ENCODE data around the gene PRR4.

Gene PRR4, protein sequence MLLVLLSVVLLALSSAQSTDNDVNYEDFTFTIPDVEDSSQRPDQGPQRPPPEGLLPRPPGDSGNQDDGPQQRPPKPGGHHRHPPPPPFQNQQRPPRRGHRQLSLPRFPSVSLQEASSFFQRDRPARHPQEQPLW

DNA sequence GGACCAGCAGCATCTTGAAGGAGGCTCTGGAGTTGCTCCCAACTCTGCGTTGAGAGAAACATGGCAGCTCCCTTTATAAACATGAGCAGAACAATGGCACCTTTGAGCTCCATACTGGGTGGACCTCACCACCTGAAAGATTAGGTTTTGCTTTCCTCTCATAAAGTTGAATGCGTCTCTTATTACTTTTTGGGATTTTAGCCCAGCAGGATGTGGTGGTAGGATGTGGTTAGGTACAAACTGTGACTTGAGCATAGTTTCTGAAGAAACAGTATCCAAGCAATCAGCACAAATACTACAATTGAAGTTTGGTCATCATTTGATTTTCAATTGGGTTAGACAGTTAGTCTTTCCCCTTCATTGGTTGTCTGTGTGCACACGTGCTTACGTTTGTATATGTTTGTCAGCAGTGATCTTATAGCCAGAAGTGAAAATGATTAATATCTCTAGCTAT lies at the start of gene PRR4:
Gene PRR4 (minus strand): TSS at position 51 of the 454 bp plus-strand sequence. CDS start 38 bp downstream, at position 13.
- ATAC-seq: no peak

DNA sequence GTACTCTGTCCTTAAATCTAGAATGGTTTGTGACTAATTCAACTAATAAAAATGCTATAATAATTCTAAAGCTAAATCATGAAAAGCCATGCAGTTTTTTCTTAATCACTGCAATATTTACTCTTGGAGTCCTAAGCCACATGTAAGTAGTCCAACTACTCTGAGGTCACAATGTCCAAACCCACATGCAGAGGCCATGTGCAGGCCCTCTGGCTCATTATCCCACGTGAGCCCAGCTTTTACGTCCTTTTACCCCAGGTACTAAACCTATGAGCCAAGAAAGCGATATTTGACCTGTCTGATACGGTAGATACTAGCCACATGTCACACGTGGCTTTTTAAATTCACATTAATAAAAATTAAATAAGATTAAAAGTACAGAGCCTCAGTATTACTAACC lies 47.6 kb upstream of the PRR4 start:
- ATAC-seq: no peak

DNA sequence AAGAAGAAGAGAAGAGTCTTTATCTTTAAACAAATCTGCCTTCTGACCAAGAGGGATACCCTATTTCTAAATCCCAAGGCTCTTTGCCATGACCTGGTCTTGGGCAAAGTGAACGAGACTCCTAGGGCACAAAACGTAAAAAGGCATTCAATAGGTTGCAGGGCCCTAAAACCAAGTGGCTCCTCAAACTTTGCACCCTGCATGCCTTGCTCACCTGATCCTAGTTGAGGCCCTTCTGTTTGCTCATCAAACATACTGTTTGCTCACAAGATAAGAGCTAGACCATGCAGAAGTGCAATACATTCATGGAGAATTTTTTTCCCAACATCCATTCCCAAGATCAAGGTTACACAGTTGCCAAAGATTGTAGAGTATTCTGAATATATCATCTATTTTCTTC lies 42.7 kb upstream of the PRR4 start:
- no peak for ATAC-seq

DNA sequence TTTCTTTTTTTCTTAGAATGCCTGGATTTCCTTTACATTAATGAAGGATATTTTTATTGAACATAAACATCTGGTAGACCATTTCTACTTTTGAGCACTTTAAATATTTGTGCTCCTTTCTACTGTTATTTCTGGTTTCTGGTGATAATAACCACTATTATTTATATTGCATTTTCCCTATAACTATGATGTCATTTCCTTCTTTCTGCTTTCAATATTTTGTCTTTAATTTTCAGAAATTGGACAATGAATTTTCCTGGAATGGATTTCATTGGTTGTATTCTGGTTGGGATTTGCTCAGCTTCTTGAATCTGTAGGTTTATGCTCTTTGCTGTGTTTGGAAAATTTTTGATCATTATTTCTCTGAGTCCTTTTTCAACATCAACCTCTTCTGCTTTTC lies 40.0 kb upstream of the PRR4 start:
- no peak for ATAC-seq

DNA sequence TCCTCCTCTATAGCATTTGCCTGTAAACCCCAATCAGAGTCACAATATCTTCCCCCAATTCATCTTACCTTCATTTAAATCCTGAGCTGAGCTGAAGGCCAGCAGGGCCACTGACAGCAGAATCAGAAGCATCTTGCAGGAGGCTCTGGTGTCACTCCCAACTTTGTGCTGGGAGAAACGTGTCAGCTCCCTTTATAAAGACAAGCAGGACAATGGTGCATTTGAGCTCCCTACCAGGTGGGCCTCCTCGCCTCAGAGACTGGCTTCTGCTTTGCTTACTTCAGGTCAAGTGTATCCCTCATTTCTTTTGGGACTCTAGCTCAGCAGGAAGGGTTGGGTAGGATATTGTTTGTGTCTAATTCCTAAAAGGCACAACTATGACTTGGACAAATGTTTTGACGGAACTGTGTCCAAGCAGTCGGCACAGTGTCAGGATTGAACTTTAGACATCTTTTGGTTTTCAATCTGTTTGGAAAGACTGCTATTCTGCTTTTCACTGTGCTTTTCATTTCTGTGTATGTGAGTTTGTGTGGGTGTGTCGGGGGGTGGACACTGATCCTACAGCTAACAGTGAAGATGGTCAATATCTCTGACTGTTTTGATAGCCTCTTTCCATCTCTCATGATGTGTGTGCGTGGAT lies 34.9 kb upstream of the PRR4 start, which contains the start of gene PRH1:
Gene PRH1 (minus strand): TSS at position 170 of the 640 bp plus-strand sequence. CDS start 38 bp downstream, at position 132.
- no peak for ATAC-seq

DNA sequence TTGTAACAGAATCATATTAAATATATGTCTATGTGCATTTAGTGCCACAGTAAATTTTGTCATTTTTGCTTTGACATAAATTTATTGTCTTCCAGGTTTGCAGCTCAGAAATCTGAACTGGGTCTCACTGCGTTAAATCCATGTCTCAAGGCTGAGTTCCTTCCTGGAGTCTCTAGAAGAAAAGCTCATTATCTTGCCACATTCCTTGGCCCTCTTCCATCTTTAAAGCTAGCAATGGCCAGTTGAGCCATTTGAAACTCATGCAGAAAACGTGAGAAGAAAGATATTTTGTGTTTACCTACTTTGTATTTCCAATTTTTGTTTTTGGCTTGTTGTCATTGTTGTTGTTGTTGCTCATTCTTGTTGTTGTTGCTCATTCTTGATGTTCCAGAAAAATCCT lies 24.1 kb upstream of the PRR4 start:
- no peak for ATAC-seq

DNA sequence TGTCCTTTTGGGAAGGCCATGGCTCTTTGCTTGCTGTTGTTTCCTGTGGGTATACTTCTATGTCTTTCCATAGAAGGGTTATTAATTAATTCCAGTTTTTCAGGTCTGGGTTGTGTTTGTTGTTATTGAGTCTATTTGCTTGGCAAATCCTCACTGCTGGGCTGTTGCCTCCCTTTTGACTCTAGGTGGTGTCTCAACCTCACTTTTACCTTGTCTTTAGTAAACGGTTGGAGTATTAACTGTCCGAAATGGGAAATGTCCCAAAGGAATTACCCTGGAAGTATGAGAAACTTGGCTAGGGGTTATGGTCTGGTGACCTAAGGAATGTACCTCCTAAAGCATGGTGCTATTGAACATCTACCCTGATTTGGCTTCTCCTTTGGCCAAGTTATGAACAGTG lies 18.1 kb upstream of the PRR4 start:
- ATAC-seq: no peak

DNA sequence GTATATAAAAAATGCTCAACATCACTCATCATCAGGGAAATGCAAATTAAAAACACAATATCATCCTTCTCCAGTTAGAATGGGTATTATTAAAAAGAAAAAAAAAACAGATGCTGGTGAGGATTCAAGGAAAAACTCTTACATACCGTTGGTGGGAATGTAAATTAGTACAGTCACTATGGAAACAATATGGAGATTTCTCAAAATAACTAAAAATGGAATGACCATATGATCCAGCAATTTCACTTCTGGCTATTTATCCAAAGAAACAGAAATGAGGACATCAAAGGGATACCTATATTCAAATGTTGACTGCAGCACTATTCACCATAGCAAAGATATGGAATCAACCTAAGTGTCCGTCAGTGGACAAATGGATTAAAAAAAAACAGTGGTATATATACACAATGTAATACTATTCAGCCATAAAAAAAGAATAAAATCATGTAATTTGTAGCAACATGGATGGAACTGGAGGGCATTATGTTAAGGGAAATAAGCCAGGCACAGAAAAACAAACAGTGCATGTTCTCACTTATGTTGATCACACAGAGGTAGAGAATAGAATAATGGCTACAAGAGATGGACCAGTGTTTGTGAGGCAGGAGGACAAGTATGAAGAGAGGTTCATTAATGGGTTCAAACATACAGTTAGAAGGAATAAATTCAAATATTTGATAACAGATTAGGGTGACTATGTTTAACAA lies 14.4 kb upstream of the PRR4 start:
- ATAC-seq: no peak

DNA sequence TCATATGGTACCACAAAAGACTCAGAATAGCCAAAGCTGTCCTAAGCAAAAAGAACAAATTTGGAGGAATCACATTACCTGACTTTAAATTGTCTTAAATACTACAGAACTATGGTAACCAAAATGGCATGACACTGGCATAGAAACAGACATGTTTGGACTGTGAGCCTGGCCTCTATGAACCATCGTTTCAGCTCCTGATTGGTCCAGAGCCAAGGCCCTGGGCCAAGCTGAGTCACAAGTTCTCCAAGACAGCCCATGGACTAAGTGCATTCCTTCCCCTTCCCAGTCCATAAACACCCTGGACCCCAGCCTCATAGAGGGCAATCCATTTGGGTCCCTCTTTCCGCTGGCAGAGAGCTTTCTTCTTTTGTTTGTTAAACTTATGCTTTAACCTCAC lies 12.1 kb upstream of the PRR4 start:
- ATAC-seq: no peak

DNA sequence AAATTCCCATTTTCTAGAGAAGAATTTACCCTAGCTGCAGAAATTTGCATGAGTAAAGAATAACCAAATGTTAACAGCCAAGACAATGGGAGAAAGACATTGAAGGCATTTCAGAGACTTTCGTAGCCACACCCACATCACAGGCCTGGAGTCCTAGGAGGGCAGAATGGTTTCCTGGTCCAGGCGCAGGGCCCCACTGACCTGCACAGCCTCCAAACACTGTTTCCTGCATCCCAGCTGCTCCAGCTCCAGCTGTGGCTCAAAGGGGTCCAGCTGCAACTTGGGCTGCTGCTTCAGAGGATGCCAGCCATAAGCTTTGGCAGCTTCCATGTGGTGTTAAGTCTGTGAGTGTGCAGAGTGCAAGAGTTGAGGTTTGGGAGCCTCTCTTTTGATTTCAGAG lies 6.5 kb upstream of the PRR4 start:
- ATAC-seq: no peak

DNA sequence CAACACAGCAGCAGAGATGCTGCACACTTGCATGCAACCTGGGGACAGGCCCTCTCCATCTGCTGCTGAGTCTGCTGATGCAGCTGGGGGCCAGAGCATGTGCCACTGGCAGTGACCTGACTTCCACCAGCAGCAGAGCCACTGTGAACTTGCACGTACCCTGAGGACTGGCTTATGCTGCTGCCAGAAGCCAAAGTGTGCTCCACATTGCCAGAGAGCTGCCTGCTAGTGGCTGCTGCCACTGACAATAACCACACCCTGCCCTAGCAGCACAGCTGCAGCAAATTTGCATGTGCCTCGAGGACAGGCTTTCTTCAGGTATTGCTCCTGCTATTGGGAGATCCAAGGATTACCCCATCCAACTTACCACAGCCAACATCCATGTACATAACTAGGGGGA lies 4.5 kb upstream of the PRR4 start:
- ATAC-seq: no peak

DNA sequence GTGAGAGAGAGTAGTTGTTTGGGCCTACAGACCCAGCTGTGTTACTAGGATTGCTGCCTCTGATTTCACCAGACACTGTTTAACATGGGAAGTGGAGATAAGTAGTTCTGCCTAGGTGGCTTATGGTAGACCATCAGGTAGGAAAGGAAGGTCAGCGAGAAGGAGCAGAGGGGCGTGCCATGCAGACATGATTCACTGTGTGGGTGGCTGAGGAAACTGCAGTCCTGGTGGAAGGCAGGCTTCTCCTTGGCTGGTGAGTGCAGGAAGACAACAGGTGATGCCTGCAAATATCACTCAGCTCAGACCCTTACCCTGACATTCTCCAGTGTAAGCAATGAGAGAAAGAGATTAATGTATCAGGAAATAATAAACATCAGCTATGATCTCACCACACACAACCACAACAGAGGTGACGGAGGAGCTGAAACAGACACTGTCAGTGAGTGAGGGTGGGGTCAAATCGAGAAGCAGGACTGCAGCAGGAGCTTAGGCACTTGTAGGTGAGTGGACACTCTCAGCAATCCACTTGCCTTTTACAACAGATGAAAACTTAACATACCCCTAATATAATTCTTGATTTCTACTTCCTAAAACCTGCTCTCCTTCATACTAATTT lies 2.1 kb upstream of the PRR4 start:
- ATAC-seq: no peak

DNA sequence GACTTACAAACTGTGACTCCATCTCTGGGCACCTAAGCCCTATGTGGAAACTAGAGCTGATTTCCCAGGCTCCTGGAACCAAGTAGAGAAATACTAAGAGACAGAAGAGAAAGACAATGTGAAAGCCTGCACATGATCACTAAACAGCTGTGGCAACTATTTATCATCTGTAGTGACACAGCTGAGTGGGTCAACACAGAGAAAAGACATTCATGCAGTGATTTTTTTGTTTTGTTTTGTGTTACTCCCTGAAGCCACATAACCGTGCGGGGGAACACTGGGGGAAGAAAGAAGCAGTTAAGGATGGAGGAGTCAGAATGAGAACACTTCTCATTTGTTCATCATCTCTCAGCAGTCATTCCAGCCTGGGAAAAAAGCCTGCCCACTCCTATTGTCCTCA lies 1.5 kb downstream of the PRR4 start:
- ATAC-seq: no peak

DNA sequence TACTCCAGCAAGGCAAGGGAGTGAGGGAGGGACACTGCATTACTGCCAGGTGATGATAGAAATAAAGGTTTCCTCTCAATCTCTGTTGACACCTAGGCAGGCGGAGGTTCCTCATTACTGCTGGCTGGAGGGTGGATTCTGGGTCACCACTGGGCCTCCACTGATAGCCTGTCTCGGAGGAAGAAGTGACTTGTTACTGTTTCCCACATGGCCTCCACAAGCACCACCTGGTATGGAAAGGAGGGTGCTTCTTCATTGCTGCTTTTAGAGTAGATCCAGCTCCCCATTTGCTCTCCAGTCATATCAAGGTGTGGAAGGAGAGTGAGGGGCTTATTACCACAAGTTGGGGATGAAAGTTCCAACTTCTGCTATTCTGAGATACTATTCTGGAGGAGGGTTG lies 6.4 kb downstream of the PRR4 start:
- no peak for ATAC-seq

DNA sequence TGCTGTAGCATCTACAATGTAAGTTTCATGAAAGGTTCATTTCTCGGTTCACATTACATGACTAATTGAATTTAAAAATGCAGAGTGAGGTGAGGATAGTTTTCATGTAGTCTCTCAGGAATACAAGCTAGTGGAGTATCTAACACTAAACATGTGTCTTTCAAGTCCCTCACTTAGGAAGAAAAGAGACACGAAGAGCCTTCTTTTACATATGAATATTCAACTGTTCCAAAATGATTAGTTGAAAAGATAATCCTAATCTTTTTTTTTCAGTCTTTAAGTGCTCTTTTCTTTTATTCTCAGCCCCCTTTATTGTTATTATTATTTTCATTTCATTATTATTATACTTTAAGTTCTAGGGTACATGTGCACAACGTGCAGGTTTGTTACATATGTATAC lies 10.8 kb downstream of the PRR4 start:
- no peak for ATAC-seq

DNA sequence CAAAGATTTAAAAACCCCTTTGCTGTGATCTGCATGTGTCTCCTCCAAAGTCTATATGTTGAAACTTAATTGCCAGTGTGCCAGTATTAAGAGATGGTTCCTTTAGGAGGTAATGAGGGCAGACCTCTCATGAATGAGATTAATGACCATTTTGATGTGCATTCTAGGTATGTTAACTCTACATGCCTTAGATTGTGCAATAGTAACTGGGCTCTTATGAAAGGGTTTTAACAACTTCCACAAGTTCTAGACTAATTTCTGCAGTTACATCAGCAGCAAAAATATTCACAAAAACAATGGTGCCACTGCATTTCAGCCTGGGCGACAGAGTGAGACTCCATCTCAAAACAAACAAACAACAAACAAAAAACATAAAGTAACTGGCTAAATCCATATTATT lies 19.3 kb downstream of the PRR4 start:
- no peak for ATAC-seq

DNA sequence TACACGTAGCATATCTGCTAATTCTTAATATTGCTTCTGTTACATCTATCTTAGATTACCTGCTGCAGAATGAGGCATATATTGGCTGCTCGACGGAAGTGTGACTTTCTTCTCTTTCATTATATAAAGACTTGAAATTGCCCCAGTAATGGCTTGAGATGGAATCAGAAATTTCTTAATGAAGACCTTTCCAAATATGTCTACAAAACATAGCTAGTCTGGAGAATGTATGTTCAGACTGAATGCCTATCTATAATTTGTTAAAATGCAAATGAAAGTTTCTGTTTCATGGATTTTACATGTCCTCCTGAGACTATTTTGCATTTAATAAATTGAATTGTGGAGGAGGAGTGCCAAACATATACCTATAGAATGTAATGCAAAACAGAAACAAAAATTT lies 23.0 kb downstream of the PRR4 start, which contains the start of gene TAS2R10:
Gene TAS2R10 (minus strand): TSS at position 101 of the 400 bp plus-strand sequence. CDS start 89 bp downstream, at position 12.
- no peak for ATAC-seq

DNA sequence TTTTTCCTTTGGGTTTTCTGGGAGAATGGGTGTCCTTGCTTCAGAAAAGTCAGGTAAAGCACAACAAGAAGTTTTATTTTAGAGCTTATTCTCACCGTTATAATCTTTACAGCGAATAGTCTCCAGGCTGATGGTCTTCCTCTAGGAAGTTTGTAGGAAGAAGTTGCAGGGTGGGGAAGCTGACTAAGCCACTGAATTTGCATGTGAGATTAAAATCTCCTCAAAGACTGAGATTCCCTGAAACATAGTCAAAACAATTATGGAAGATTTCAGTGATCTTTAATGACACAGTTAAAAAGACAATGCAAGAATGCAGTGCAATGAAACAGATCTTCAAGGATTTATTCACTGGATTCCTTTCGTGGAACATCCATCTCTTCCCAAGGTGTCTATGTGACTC lies 24.3 kb downstream of the PRR4 start:
- ATAC-seq: no peak

DNA sequence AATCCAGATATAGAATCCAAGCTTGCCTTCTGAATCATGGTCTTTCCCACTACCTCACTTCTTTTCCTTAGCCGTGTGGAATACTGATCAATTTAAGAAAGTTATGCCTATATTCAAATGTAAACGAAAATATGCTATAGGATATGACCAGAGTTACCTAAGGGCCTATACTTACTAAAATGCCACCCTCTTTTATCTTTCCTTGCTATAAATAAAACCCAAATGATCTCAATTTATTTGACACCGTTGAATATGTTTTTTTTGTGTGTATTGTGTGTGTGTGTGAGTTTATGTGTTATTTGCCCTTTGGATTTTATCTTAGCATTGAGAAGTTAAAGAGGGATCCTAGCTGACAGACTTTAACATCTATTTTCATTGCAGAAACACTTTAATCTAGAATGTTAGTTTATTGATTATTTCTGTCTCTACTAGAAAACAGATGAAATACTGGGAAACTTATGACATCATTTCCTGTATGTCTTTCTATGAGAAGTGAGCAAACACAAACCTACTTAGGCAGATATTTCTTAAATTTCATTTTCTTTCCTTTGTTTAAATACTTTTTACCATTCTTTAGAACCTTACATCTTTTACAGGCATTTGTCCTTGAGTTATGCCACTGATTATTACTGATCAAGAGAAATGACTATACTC lies 37.3 kb downstream of the PRR4 start:
- no peak for ATAC-seq

DNA sequence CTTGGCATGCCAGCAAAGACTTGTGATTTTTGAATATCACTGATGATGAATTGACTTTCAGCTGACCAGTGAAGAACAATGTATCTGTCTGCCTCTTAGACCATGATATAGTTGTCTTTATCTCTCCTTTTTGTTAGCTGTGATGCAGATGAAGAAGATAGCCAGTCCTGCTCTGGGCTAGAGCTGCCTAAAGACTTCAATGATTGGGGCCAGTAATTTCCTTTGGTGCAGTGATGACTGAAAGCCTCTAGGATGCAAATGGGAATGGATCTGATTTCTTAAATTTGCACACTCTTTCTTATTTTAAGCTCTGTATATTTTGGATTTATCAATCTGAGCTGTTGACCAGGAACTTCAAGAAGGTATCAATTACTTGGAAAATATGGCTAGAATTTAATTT lies 39.2 kb downstream of the PRR4 start, which contains the start of gene TAS2R9:
Gene TAS2R9 (minus strand): TSS at position 101 of the 400 bp plus-strand sequence. CDS start 93 bp downstream, at position 8.
- ATAC-seq: no peak

DNA sequence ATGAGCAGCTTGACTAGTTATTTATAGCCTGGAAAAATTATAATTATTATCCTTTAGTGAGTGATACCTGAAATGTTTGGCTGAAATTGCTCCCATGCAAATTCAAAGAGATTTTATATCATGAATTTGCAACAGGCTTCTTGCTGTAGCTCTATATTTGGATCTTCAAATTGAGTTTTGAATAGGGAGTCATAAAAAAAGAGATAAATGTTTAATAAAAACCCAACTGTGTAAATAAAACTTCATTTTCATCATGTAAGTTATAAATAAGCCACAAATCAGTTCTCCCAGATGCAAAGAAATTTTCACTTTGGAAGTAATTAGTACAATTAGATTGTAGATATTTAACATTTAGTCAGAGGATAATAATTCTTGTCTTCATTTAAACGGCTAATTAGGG lies 42.1 kb downstream of the PRR4 start, which contains the start of gene TAS2R8:
Gene TAS2R8 (minus strand): TSS at position 101 of the 400 bp plus-strand sequence. CDS start 306 bp downstream, outside the sequence.
- no peak for ATAC-seq

DNA sequence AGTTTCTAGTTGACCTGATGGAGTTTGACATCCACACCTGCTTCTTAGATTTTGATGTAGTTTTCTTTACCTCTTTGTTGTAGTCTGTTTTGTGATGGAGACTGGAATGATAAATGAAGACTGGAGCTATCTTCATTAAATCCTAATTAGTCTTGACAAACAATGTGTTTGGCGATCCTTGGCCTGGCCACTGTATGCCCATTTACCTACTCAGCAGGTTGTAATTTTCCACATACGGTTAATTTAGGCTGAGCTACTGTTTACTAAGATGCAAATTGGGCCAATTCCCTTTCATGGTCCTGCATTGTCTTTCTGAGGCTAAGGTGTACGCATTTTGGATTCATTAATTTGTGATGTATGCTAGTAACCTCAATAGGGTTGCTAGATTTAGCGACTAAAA lies 46.7 kb downstream of the PRR4 start, which contains the start of gene TAS2R7:
Gene TAS2R7 (minus strand): TSS at position 41 of the 400 bp plus-strand sequence. CDS start 57 bp downstream, outside the sequence.
- no peak for ATAC-seq

DNA sequence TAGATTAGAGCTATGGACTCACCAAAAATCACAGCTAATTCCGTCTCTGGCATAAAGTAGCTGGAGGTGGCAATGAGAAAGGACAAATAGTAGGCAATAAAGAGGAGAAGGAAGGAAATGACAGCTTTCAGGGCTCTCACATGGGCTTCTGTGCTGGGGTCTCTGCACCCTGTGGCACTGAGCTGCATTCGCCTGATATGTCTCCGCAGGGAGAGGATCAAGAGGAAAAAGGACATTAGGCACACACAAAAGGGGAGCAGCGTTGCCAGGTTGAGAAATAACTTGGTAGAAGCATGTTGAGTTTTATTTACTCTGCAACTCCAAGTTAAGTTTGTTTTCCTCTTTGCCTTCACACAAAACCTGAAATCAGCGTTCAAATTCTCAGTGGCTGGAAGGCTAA lies 47.5 kb downstream of the PRR4 start:
- no peak for ATAC-seq

Data from activated CD4-positive, CD25-positive, alpha-beta regulatory T cell treated with anti-CD3 and anti-CD28 coated beads, Interleukin-2, amount 50 U/mL, for 24 hours (primary cell).